Type B pancreatic cell (in vitro differentiated cells): ENCODE measurements around the gene WIPF1. TPM values are rescaled to one million over a fixed set of nuclear protein-coding genes. Genes with fewer than 3 reads are reported as not detected.

Experiments used
- DNase-seq: peaks from one replicate; pipeline ENCODE4 v3.0.0; 2021; ENCODE audit warnings: mixed read lengths; ENCODE audit not compliant: unreplicated experiment; ENCODE audit errors: extremely low spot score
- H3K27ac Mint-ChIP-seq: 2 replicates; pipeline ENCODE4 v1.8.0; 2021; ENCODE audit warnings: mild to moderate bottlenecking, mixed read lengths
- H3K27me3 Mint-ChIP-seq: 2 replicates; pipeline ENCODE4 v1.8.0; 2021; ENCODE audit warnings: mixed read lengths
- H3K36me3 Mint-ChIP-seq: 2 replicates; pipeline ENCODE4 v1.8.0; 2021; ENCODE audit warnings: mixed read lengths
- H3K4me1 Mint-ChIP-seq: one replicate; pipeline ENCODE4 v1.8.0; 2021; ENCODE audit warnings: mixed read lengths; ENCODE audit not compliant: unreplicated experiment
- H3K4me3 Mint-ChIP-seq: 2 replicates; pipeline ENCODE4 v1.8.0; 2021; ENCODE audit warnings: mild to moderate bottlenecking, mixed read lengths
- H3K9me3 Mint-ChIP-seq: 2 replicates; pipeline ENCODE4 v1.8.0; 2021; ENCODE audit warnings: mixed read lengths
- CTCF ChIP-seq: fragments of 200-600 bp; sonication (generic); conservative IDR thresholded peaks from 2 replicates; pipeline ENCODE4 v1.5.0; 2021; ENCODE audit warnings: antibody characterized with exemption, mild to moderate bottlenecking
- total RNA-seq: library from RNA; stranded (reverse); gene quantifications from 2 replicates; pipeline ENCODE4 v1.2.1, GENCODE V29; 2021; ENCODE audit warnings: low replicate concordance

The WIPF1 gene
- total RNA-seq, 1 donor from 2014 or later: 19.2 TPM

- H3K9me3 Mint-ChIP-seq: peaks cover 10% of the 10 kb centered on the region
- H3K27me3 Mint-ChIP-seq: peaks cover 13% of the 10 kb centered on the region
Observed at GRCh38 chr2:174524527-174524926, 73.1 kb downstream of the WIPF1 start.

GRCh38 chr2:174522553-174522952 is 75.1 kb downstream of the WIPF1 start:
- Mint-ChIP-seq H3K9me3 (peaks cover 10% of the 10 kb centered on the region), H3K4me1 (no peaks in the 10 kb centered on the region), H3K27ac (no peak overlapping the region), H3K36me3 (no peaks in the 10 kb centered on the region), H3K27me3 (peaks cover 16% of the 10 kb centered on the region), H3K4me3 (no peak overlapping the region)
- TF ChIP-seq CTCF: peak; percentile 33
- DNase-seq: no peak

More at GRCh38 chr2:174524527-174524926, 73.1 kb downstream of the WIPF1 start:
- Mint-ChIP-seq H3K4me3 (no peak overlapping the region), H3K4me1 (no peaks in the 10 kb centered on the region), H3K36me3 (no peaks in the 10 kb centered on the region), H3K27ac (no peak overlapping the region)
- TF ChIP-seq CTCF: no peak
- DNase-seq: no peak

- TF ChIP-seq CTCF: no peak
- no peaks in the 10 kb centered on the region for H3K4me1 Mint-ChIP-seq
- peaks cover 4% of the 10 kb centered on the region for H3K9me3 Mint-ChIP-seq
- no peaks in the 10 kb centered on the region for H3K36me3 Mint-ChIP-seq
- no peak overlapping the region for H3K4me3 Mint-ChIP-seq
- no peak for DNase-seq
- H3K27me3 Mint-ChIP-seq: peaks cover 12% of the 10 kb centered on the region
- no peak overlapping the region for H3K27ac Mint-ChIP-seq
Observed at GRCh38 chr2:174518395-174518794, 79.2 kb downstream of the WIPF1 start.

- no peaks in the 10 kb centered on the region for H3K4me1 Mint-ChIP-seq
- no peak overlapping the region for H3K4me3 Mint-ChIP-seq
- peaks cover 4% of the 10 kb centered on the region for H3K36me3 Mint-ChIP-seq
- peaks cover 12% of the 10 kb centered on the region for H3K27me3 Mint-ChIP-seq
- H3K27ac Mint-ChIP-seq: no peak overlapping the region
- H3K9me3 Mint-ChIP-seq: peaks cover 8% of the 10 kb centered on the region
- DNase-seq: no peak
- TF ChIP-seq CTCF: no peak
Observed at GRCh38 chr2:174516501-174517378, 80.9 kb downstream of the WIPF1 start.

- Mint-ChIP-seq H3K27ac (no peak overlapping the region), H3K27me3 (peaks cover 3% of the 10 kb centered on the region), H3K36me3 (peaks cover 4% of the 10 kb centered on the region), H3K4me3 (no peak overlapping the region), H3K4me1 (no peaks in the 10 kb centered on the region), H3K9me3 (peaks cover 15% of the 10 kb centered on the region)
- TF ChIP-seq CTCF: no peak
- DNase-seq: no peak
Observed at GRCh38 chr2:174512345-174512744, 85.3 kb downstream of the WIPF1 start.
